ENCODE measurements around the gene MAPKAPK3. TPM values are rescaled to one million over a fixed set of nuclear protein-coding genes. Genes with fewer than 3 reads are reported as not detected.
A peak's percentile ranks its signal among the peaks of the same experiment; 100 is the strongest.

MAPKAPK3 gene
- total RNA-seq, 1 donor from 2014 or later = 207 TPM

GRCh38 chr3:50651445-50651844, 34.5 kb downstream of the MAPKAPK3 start:
- no peak for DNase-seq
- Mint-ChIP-seq H3K27me3 (no peaks in the 10 kb centered on the region), H3K27ac (no peak overlapping the region), H3K9me3 (no peaks in the 10 kb centered on the region), H3K4me3 (no peak overlapping the region), H3K4me1 (peaks cover 23% of the 10 kb centered on the region), H3K36me3 (ENCODE audit: low read depth) (peaks cover 22% of the 10 kb centered on the region)
- intact Hi-C loops (cut with micrococcal nuclease) = no loop called here

- intact Hi-C loops (cut with micrococcal nuclease) = loop anchor here (1.0 kb wide), 2 partner anchors 36 to 80 kb away; no protein-coding TSS in a partner anchor
- H3K36me3 Mint-ChIP-seq (ENCODE audit: low read depth) = peaks cover 17% of the 10 kb centered on the region
These were observed 35.1 kb downstream of the MAPKAPK3 start for GRCh38 chr3:50651920-50652529.

DNA sequence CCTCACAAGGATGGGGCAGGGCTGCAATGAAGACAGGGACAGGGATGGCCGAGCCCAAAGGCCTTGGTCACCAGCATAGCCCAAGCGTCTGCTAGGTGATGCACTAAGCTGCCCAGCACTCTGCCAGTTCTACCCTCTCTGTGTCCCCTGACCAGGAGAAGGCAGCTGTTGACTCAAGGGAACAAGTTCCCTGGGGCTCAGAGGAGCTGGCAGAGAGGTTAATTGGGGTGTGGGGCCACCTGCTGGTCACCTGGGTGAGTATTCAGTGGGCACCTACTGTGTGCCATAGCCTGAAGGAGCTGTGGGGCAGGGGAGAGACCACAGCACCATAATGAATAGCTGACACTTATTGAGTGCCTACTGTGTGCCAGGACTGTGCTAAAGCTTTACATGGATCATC, 35.8 kb downstream of the MAPKAPK3 start:
- Mint-ChIP-seq H3K27ac (peak overlapping the region; percentile 5), H3K9me3 (no peaks in the 10 kb centered on the region), H3K4me1 (peaks cover 23% of the 10 kb centered on the region)

More at GRCh38 chr3:50651920-50652529, 35.1 kb downstream of the MAPKAPK3 start:
- H3K9me3 Mint-ChIP-seq = no peaks in the 10 kb centered on the region
- H3K27me3 Mint-ChIP-seq = no peaks in the 10 kb centered on the region
- H3K4me1 Mint-ChIP-seq = peaks cover 23% of the 10 kb centered on the region
- H3K27ac Mint-ChIP-seq = peak overlapping the region; percentile 24
- H3K4me3 Mint-ChIP-seq = no peak overlapping the region
- no peak for DNase-seq

DNA sequence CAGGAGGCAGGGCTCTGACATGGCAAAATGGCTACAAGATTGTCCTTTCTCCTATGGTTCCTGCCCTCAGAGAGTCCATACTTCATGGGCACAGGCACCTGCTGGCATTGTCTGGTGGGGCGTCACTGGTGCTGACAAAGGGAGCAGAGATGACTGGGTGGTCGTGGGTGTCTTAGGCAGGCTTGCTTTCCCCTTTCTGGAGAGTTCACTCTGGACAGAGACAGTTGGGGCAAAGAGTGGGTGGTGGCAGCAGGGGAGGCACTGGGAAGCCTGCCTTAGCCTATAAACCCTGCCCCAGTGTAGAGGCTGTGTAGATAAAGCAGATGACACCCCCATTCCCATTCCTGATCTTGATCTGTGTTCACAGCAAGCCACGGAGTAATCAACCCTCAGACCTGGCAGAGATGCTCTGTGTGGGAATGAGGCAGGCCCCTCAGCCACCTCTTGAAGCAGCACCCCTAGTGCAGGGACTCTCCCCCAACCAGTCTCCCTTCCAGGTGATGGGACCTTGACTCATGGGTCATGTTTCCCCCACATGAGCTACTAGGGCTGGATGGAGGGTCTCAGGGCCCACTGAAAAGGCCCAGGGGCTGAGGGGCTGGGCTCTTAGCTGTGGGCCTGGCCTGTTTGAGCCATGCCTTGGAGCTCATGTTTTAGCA, 37.1 kb downstream of the MAPKAPK3 start:
- intact Hi-C loops (cut with micrococcal nuclease) = no loop called here

More for the DNA sequence above, 35.8 kb downstream of the MAPKAPK3 start:
- Mint-ChIP-seq H3K36me3 (ENCODE audit: low read depth) (peaks cover 13% of the 10 kb centered on the region), H3K27me3 (no peaks in the 10 kb centered on the region), H3K4me3 (no peak overlapping the region)
- DNase-seq = peak; percentile 83
- intact Hi-C loops (cut with micrococcal nuclease) = loop anchor here (1.0 kb wide), 2 partner anchors 36 to 80 kb away; no protein-coding TSS in a partner anchor

DNA sequence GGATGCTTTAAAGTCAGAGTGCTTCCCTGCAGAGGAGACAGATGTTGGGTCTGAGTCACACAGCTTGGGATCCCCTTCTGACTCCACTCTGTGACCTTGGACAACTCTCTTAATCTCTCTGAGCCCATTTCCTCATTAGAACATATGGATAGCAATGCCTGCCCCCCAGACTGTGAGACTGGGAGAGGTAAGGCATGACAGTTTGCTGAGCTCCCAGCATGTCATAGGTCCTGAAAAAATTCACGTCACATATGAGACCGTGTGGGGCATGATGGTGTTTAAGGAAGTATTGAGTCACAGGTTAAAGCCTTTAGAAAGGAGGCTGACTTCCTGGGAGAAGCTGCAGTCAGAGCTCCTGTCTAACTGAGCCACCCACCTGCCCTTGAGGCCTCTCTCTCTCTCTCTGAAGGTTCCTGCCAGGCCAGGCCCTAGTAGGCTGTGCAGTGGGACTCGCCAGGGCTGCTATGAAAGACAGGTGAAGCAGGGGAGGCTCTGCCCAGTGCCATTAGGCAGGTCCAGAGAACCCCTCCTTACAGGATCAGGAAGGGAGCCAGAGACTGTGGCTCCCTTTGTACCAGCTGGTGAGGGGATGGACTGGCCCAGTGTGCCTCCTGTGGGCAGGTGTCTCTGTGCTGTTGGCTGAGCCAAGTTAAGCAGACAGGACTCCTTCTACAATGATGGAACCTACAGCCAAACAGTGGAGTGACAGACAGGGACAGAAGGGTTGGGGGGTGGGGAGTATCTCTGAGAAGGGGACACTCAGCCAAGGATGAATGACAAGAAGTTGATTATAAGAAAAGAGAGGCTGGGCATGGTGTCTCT, 38.3 kb downstream of the MAPKAPK3 start:
- DNase-seq = no peak
- no peaks in the 10 kb centered on the region for H3K9me3 Mint-ChIP-seq
- no peak overlapping the region for H3K4me3 Mint-ChIP-seq
- peak overlapping the region; percentile 91 for H3K27ac Mint-ChIP-seq
- peaks cover 2% of the 10 kb centered on the region for H3K36me3 Mint-ChIP-seq (ENCODE audit: low read depth)
- no peaks in the 10 kb centered on the region for H3K27me3 Mint-ChIP-seq
- H3K4me1 Mint-ChIP-seq = peaks cover 23% of the 10 kb centered on the region
- intact Hi-C loops (cut with micrococcal nuclease) = loop anchor here (1.0 kb wide), 1 partner anchor 31 kb away; no protein-coding TSS in a partner anchor

More for the DNA sequence above, 37.1 kb downstream of the MAPKAPK3 start:
- no peaks in the 10 kb centered on the region for H3K9me3 Mint-ChIP-seq
- peak overlapping the region; percentile 91 for H3K27ac Mint-ChIP-seq
- DNase-seq = no peak
- H3K4me1 Mint-ChIP-seq = peaks cover 23% of the 10 kb centered on the region
- H3K4me3 Mint-ChIP-seq = no peak overlapping the region
- peaks cover 5% of the 10 kb centered on the region for H3K36me3 Mint-ChIP-seq (ENCODE audit: low read depth)
- no peaks in the 10 kb centered on the region for H3K27me3 Mint-ChIP-seq

- Mint-ChIP-seq H3K9me3 (no peaks in the 10 kb centered on the region), H3K27ac (peak overlapping the region; percentile 49), H3K4me3 (no peak overlapping the region), H3K36me3 (ENCODE audit: low read depth) (peaks cover 2% of the 10 kb centered on the region), H3K27me3 (no peaks in the 10 kb centered on the region), H3K4me1 (peaks cover 23% of the 10 kb centered on the region)
- DNase-seq = no peak
- intact Hi-C loops (cut with micrococcal nuclease) = no loop called here
These were observed 39.7 kb downstream of the MAPKAPK3 start for GRCh38 chr3:50656417-50657195.

- Mint-ChIP-seq H3K27me3 (no peaks in the 10 kb centered on the region), H3K4me1 (peaks cover 20% of the 10 kb centered on the region), H3K36me3 (ENCODE audit: low read depth) (no peaks in the 10 kb centered on the region), H3K4me3 (no peak overlapping the region), H3K9me3 (no peaks in the 10 kb centered on the region), H3K27ac (no peak overlapping the region)
- DNase-seq = no peak
- intact Hi-C loops (cut with micrococcal nuclease) = no loop called here
These were observed 40.5 kb downstream of the MAPKAPK3 start for GRCh38 chr3:50657407-50657806.

DNA sequence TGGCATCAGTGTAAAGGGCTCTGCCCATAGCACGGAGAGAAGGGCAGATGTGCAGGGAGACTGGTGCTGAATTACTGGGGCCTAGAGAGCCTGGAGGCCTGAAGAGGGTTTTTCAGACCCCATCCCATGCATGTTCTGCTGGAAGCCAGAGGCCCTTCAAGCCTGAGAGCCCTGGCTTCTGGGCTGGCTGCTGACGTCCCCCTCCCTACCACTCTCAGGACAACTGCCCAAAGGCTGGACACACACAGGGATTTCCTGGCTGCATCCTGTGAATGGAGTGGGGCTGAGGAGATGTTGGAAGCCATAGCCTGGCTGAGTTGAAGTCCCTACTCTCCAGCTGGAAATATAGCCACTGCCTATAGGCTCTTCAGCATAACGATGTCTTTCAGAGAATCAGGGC, 40.9 kb downstream of the MAPKAPK3 start:
- DNase-seq = no peak
- Mint-ChIP-seq H3K9me3 (no peaks in the 10 kb centered on the region), H3K4me1 (peaks cover 20% of the 10 kb centered on the region), H3K27me3 (no peaks in the 10 kb centered on the region), H3K4me3 (no peak overlapping the region), H3K27ac (no peak overlapping the region), H3K36me3 (ENCODE audit: low read depth) (no peaks in the 10 kb centered on the region)
- intact Hi-C loops (cut with micrococcal nuclease) = no loop called here

DNA sequence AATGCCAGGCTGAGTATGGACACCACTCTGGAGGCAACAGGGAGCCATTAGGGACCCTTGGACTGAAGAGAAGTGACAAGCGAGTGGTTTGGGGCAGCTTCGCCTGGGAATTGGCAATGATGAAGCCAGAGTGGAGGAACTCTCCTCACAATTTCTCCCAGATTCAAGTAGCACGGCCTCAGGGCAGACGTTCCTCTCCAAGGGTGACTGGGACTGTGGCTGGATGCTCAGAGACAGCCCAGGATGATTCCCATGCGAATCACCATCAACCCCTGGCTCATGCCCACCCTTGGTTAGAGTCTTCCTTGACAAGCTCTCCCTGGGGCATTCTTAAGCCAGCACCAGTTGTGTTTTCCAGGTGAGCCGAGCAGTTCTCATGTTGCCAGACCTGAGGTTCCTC, 41.5 kb downstream of the MAPKAPK3 start:
- Mint-ChIP-seq H3K27ac (no peak overlapping the region), H3K4me1 (peaks cover 19% of the 10 kb centered on the region), H3K36me3 (ENCODE audit: low read depth) (no peaks in the 10 kb centered on the region), H3K9me3 (no peaks in the 10 kb centered on the region), H3K27me3 (no peaks in the 10 kb centered on the region), H3K4me3 (no peak overlapping the region)
- intact Hi-C loops (cut with micrococcal nuclease) = no loop called here
- no peak for DNase-seq

- intact Hi-C loops (cut with micrococcal nuclease) = no loop called here
- Mint-ChIP-seq H3K4me3 (no peak overlapping the region), H3K27me3 (no peaks in the 10 kb centered on the region), H3K4me1 (peaks cover 17% of the 10 kb centered on the region), H3K27ac (no peak overlapping the region), H3K9me3 (no peaks in the 10 kb centered on the region), H3K36me3 (ENCODE audit: low read depth) (no peaks in the 10 kb centered on the region)
- no peak for DNase-seq
These were observed 41.9 kb downstream of the MAPKAPK3 start for GRCh38 chr3:50658831-50659230.

DNA sequence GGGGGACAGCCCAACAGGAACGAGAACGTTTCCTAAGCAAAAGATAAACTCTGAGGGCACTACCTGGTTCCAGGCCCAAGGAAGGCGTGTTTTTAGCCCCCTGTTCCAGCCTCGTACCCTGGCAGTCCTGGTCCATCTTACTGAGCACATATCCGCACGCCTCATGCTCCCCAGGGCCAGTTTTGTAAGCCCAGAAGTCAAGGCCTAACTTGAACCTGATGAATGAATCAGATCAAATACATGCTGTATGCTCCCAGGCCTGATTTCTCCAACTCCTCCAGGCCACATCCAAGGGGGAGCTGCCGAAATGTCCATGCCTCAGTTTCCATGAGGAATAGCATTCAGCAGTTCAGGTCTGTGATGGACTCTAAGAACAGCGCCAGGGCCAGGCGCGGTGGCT, 43.4 kb downstream of the MAPKAPK3 start:
- Mint-ChIP-seq H3K9me3 (no peaks in the 10 kb centered on the region), H3K4me3 (no peak overlapping the region), H3K36me3 (ENCODE audit: low read depth) (no peaks in the 10 kb centered on the region), H3K4me1 (peaks cover 10% of the 10 kb centered on the region), H3K27ac (no peak overlapping the region), H3K27me3 (no peaks in the 10 kb centered on the region)
- no peak for DNase-seq
- intact Hi-C loops (cut with micrococcal nuclease) = no loop called here

DNA sequence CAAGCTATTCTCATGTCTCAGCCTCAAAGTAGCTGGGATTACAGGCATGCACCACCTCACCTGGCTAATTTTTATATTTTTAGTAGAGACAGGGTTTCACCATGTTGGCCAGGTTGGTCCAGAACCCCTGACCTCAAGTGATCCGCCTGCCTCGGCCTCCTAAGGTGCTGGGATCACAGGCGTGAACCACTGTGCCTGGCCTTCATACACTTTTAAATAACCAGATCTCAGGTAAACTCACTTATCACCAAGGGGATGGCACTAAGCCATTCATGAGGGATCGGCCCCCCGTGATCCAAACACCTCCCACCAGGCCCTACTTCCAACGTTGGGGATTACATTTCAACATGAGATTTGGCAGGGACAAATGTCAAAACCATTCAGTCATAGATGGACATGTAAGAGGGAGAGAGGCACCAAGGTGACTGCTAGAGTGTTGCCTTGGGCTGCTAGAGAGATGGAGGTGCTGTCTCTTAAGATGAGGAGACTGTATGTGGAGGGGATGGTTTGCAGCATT, 44.4 kb downstream of the MAPKAPK3 start:
- no peak overlapping the region for H3K27ac Mint-ChIP-seq
- peaks cover 12% of the 10 kb centered on the region for H3K4me1 Mint-ChIP-seq
- H3K9me3 Mint-ChIP-seq = no peaks in the 10 kb centered on the region
- no peak overlapping the region for H3K4me3 Mint-ChIP-seq
- intact Hi-C loops (cut with micrococcal nuclease) = no loop called here
- no peaks in the 10 kb centered on the region for H3K36me3 Mint-ChIP-seq (ENCODE audit: low read depth)
- DNase-seq = no peak
- H3K27me3 Mint-ChIP-seq = no peaks in the 10 kb centered on the region

DNA sequence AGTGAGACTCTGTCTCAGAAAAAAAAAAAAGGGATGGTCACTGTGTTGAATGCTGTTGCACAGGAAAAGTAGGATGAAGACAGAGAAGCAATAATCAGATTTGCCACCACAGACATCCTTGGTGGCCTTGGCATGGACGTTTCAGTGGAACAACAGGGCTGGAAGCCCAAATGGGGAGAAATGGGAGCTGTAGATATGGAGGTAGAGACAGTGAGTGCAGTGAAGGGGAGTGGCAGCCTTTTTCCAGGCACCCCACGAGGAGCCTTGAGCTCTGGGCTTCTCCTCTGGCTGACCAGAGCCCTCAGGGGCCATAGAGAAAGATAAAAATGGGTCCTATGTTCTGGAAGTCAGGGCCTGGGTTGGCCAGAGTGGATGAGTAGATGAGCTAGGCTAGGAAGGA, 45.5 kb downstream of the MAPKAPK3 start:
- intact Hi-C loops (cut with micrococcal nuclease) = no loop called here
- Mint-ChIP-seq H3K27ac (no peak overlapping the region), H3K36me3 (ENCODE audit: low read depth) (no peaks in the 10 kb centered on the region), H3K4me3 (no peak overlapping the region), H3K4me1 (peaks cover 17% of the 10 kb centered on the region), H3K9me3 (no peaks in the 10 kb centered on the region), H3K27me3 (no peaks in the 10 kb centered on the region)
- no peak for DNase-seq
